Panc1 (cell line): ENCODE results near the gene SHISA8. TPM values are rescaled to one million over a fixed set of nuclear protein-coding genes. Genes with fewer than 3 reads are reported as not detected.
"Not testable (repeated sequence)": the region's sequence is repeated elsewhere in the genome, so short reads cannot be mapped to it uniquely, and the experiment has no call there.

Experiments used
- ATAC-seq: fragments of 200-7000 bp; cut with Tn5 transposase; 2 replicates; pipeline ENCODE4 v1.9.1; 2020; ENCODE audit warnings: mild to moderate bottlenecking, moderate library complexity
- BruUV-seq: library from RNA; stranded (reverse); fragments of 400-500 nt; replicated peaks from 2 replicates; lab custom pipeline; 2021; lab: Mats Ljungman, UMichigan
- CTCF ChIA-PET: fragments of 300-600 bp; sonication (Branson Sonifier 250); formaldehyde crosslinking; loops from one replicate; lab custom pipeline; 2022; ENCODE audit warnings: antibody characterized with exemption; lab: Charles Lee
- POLR2A ChIA-PET: fragments of 300-600 bp; sonication (Branson Sonifier 250); formaldehyde crosslinking; loops from one replicate; lab custom pipeline; 2022; ENCODE audit warnings: antibody characterized with exemption; lab: Charles Lee
- DNase-seq: peaks from one replicate; pipeline ENCODE4 v3.0.0-alpha.2; 2010; ENCODE audit warnings: low read depth, low spot score
- H3K27ac ChIP-seq: 2 replicates; pipeline ENCODE4 v1.5.1; 2011; ENCODE audit warnings: mild to moderate bottlenecking, low read length, inconsistent platforms
- H3K27me3 ChIP-seq: fragments of 200-500 bp; sonication (Bioruptor generic); 2 replicates; pipeline ENCODE4 v1.6.0; 2014; ENCODE audit warnings: low read length, inconsistent platforms; ENCODE audit not compliant: control insufficient read depth, insufficient read depth
- H3K36me3 ChIP-seq: fragments of 200-500 bp; sonication (Bioruptor generic); 2 replicates; pipeline ENCODE4 v1.5.1; 2014; ENCODE audit warnings: inconsistent platforms, mild to moderate bottlenecking, low read length, moderate library complexity; ENCODE audit not compliant: control insufficient read depth, insufficient read depth
- H3K4me1 ChIP-seq: 2 replicates; pipeline ENCODE4 v1.5.1; 2011; ENCODE audit warnings: inconsistent platforms, mild to moderate bottlenecking, low read length, moderate library complexity; ENCODE audit not compliant: control insufficient read depth, insufficient read depth
- H3K4me3 ChIP-seq, 2 experiments: 2 replicates each; pipeline ENCODE4 v1.5.1; 2011 to 2012; ENCODE audit warnings: low read depth in 2 of 2, low read length in 2 of 2, mild to moderate bottlenecking in 2 of 2, inconsistent platforms in 1 of 2, moderate library complexity in 1 of 2
- H3K9me3 ChIP-seq: fragments of 200-500 bp; sonication (Bioruptor generic); 2 replicates; pipeline ENCODE4 v1.5.1; 2014; ENCODE audit warnings: low read depth, mild to moderate bottlenecking, inconsistent platforms, low read length, moderate library complexity; ENCODE audit not compliant: control insufficient read depth, insufficient read depth
- CTCF ChIP-seq: fragments of 450-650 bp; IDR thresholded peaks from 2 replicates; pipeline ENCODE4 v1.5.1; 2017; ENCODE audit warnings: mild to moderate bottlenecking
- POLR2AphosphoS5 ChIP-seq: IDR thresholded peaks from 2 replicates; pipeline ENCODE4 v1.6.1; 2012; ENCODE audit warnings: mild to moderate bottlenecking, low read depth, low read length, moderate library complexity
- SIN3A ChIP-seq: IDR thresholded peaks from 2 replicates; pipeline ENCODE4 v1.6.1; 2012; ENCODE audit warnings: low read depth, mild to moderate bottlenecking, low read length, moderate library complexity, borderline replicate concordance; ENCODE audit not compliant: insufficient read depth
- TCF7L2 ChIP-seq: IDR thresholded peaks from 2 replicates; pipeline ENCODE4 v1.6.1; 2011; ENCODE audit warnings: mild to moderate bottlenecking, low read depth, low read length, inconsistent platforms
- in situ Hi-C: cut with HindIII; loops from 2 replicates; pipeline ENCODE4 v1.10.0; 2016; ENCODE audit warnings: low sequenced_read_pairs, low pct_unique_long_range_greater_than_20kb
- intact Hi-C: fragments of 100-400 bp; cut with micrococcal nuclease; formaldehyde crosslinking; loops from one replicate; pipeline ENCODE4 v1.10.0; 2022; ENCODE audit not compliant: unreplicated experiment
- total RNA-seq: library from RNA; stranded (reverse); gene quantifications from one replicate; pipeline ENCODE4 v1.2.1, GENCODE V29; 2021; ENCODE audit not compliant: unreplicated experiment
- TF ChIP-seq, protein P1 (sequence below), 2 experiments: IDR thresholded peaks; 2 replicates each; pipeline ENCODE4 v1.6.1; 2011 to 2012; ENCODE audit warnings: low read depth in 2 of 2, control low read depth in 1 of 2, low read length in 1 of 2, mild to moderate bottlenecking in 1 of 2, moderate library complexity in 1 of 2; ENCODE audit not compliant: insufficient read depth in 1 of 2

Gene SHISA8
- total RNA-seq, 1 experiment from 2014 or later, result 0.62 TPM

DNA sequence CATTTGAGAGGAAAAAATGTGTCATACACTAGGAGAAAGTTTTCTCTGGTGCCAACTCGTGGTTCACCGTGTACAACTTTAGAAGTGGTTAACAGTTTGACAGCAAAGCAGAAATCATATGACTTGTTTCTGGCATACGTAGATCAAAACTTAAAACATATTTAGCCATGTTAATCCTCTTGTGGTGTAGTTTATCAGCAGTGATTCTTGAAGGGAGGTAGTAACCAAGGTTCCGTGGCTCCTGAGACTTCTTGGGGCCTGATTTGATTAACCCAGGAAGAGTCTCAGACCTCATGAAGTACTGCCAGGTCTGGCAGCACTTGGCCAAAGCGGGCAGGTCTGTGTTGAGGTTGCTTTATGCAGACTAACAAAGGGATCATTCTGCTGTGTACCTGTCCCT is 41.5 kb downstream of the SHISA8 start:
- peaks cover 3% of the 10 kb centered on the region for H3K36me3 ChIP-seq
- TF ChIP-seq TCF7L2, result no peak
- TF ChIP-seq, protein P1, sequence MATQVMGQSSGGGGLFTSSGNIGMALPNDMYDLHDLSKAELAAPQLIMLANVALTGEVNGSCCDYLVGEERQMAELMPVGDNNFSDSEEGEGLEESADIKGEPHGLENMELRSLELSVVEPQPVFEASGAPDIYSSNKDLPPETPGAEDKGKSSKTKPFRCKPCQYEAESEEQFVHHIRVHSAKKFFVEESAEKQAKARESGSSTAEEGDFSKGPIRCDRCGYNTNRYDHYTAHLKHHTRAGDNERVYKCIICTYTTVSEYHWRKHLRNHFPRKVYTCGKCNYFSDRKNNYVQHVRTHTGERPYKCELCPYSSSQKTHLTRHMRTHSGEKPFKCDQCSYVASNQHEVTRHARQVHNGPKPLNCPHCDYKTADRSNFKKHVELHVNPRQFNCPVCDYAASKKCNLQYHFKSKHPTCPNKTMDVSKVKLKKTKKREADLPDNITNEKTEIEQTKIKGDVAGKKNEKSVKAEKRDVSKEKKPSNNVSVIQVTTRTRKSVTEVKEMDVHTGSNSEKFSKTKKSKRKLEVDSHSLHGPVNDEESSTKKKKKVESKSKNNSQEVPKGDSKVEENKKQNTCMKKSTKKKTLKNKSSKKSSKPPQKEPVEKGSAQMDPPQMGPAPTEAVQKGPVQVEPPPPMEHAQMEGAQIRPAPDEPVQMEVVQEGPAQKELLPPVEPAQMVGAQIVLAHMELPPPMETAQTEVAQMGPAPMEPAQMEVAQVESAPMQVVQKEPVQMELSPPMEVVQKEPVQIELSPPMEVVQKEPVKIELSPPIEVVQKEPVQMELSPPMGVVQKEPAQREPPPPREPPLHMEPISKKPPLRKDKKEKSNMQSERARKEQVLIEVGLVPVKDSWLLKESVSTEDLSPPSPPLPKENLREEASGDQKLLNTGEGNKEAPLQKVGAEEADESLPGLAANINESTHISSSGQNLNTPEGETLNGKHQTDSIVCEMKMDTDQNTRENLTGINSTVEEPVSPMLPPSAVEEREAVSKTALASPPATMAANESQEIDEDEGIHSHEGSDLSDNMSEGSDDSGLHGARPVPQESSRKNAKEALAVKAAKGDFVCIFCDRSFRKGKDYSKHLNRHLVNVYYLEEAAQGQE (IDR thresholded peaks at IDR 0.05; ENCODE audit: insufficient read depth in 1 of 2, low read depth in 2 of 2, low read length in 1 of 2), result no peak
- TF ChIP-seq CTCF, result no peak
- no peak for TF ChIP-seq POLR2AphosphoS5
- TF ChIP-seq SIN3A, result no peak
- no peak overlapping the region for H3K4me3 ChIP-seq
- intact Hi-C loops (no loop called here), in situ Hi-C loops (no loop called here)
- no peaks in the 10 kb centered on the region for H3K9me3 ChIP-seq
- no peaks in the 10 kb centered on the region for H3K27me3 ChIP-seq
- ChIA-PET POLR2A (no interaction called here), CTCF (no interaction called here)
- no peak overlapping the region for H3K27ac ChIP-seq
- ATAC-seq (no peak), DNase-seq (no peak)
- BruUV-seq, result no TSS peak
- H3K4me1 ChIP-seq, result no peaks in the 10 kb centered on the region

- ATAC-seq, result no peak
- Histone ChIP-seq H3K36me3 (peaks cover 3% of the 10 kb centered on the region), H3K4me1 (no peaks in the 10 kb centered on the region), H3K27ac (no peak overlapping the region), H3K9me3 (no peaks in the 10 kb centered on the region), H3K27me3 (no peaks in the 10 kb centered on the region), H3K4me3 (no peak overlapping the region)
- in situ Hi-C loops, result no loop called here
- no TSS peak for BruUV-seq
- intact Hi-C loops, result no loop called here
- ChIA-PET POLR2A (no interaction called here), CTCF (no interaction called here)
- DNase-seq, result no peak
- TF ChIP-seq TCF7L2, result no peak
- no peak for TF ChIP-seq SIN3A
- no peak for TF ChIP-seq CTCF
- TF ChIP-seq, protein P1 (IDR thresholded peaks at IDR 0.05; ENCODE audit: insufficient read depth in 1 of 2, low read depth in 2 of 2, low read length in 1 of 2), result no peak
- no peak for TF ChIP-seq POLR2AphosphoS5
These were observed 44.1 kb downstream of the SHISA8 start for GRCh38 chr22:41870786-41871185.

DNA sequence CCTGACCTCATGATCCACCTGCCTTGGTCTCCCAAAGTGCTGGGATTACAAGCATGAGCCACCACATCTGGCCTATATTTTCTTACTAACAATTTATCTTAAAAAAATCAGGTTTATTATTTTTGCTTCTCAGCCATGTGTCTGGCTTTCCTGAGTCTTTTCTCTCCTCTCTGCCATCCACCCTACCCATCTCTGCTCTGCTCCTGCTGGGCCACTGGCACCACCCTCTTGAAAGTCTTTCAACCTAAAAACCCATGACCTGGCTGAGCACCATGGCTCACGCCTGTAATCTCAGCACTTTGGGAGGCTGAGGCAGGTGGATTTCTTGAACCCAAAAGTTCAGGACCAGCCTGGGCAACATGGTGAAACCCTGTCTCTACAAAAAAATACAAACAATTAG is 44.8 kb downstream of the SHISA8 start:
- H3K27ac ChIP-seq, intact Hi-C loops, BruUV-seq, H3K4me3 ChIP-seq, in situ Hi-C loops, CTCF ChIA-PET, H3K27me3 ChIP-seq, POLR2A ChIA-PET, ATAC-seq, H3K36me3 ChIP-seq, H3K9me3 ChIP-seq, DNase-seq, H3K4me1 ChIP-seq: not testable (repeated sequence)
